SH-SY5Y (cell line): ENCODE results near the gene CEMIP2.

Experiments used
- GATA2 ChIP-seq: IDR thresholded peaks from 2 replicates; pipeline ENCODE4 v1.6.1; 2011; ENCODE audit warnings: mild to moderate bottlenecking, low read depth, low read length
- GATA3 ChIP-seq: IDR thresholded peaks from 2 replicates; pipeline ENCODE4 v1.6.1; 2011; ENCODE audit warnings: low read depth, mild to moderate bottlenecking, low read length, moderate library complexity

- TF ChIP-seq GATA3 (no peak), GATA2 (no peak)
These were observed 106.2 kb downstream of the CEMIP2 start for GRCh38 chr9:71662082-71662481.
